Endometrium (tissue), 2 donors: Measurements from ENCODE around the gene INTS1.
"Not testable (repeated sequence)": the region's sequence is repeated elsewhere in the genome, so short reads cannot be mapped to it uniquely, and the experiment has no call there.

ENCODE experiments used
- FAIRE-seq: peaks from 2 replicates; lab custom pipeline; 2012; peaks lifted over from hg19 to GRCh38; lab: Jason Lieb, UNC
- donor health status: control.
- donor health status: control.

The INTS1 gene

DNA sequence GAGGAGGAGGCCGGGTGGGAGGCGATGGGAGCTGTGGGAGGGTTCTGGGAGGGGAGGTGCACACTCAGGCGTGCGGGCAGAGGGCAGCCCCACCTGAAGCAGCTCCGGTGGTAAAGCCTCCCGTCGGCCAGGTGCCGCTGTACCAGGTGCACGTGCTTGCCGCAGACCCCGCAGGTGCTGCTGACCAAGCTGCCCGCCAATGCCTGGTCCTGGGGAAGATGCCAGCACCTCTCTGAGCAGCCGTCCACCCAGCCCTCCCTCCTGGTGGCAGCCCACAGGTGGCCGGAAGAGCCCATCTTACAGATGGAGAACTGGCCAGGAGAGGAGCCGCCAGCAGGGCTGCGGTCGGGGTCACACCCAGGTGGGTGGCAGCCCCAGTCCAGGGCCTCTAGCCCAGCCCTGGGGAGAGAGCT, 57.6 kb downstream of the INTS1 start:
- no peak for FAIRE-seq

DNA sequence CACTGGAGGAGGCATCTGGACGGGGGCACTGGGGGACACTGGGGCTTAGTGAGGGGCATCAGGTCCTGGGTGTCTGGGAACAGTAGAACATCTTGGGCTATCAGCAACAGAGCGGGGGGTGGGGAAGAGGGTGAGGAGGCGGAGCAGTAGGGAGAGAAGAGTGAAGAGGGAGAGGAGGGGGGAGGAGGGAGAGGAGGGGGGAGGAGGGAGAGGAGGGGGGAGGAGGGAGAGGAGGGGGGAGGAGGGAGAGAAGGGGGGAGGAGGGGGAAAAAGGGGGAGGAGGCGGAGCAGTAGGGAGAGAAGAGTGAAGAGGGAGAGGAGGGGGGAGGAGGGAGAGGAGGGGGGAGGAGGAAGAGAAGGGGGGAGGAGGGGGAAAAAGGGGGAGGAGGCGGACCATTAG, 58.2 kb downstream of the INTS1 start:
- not testable (repeated sequence) for FAIRE-seq

DNA sequence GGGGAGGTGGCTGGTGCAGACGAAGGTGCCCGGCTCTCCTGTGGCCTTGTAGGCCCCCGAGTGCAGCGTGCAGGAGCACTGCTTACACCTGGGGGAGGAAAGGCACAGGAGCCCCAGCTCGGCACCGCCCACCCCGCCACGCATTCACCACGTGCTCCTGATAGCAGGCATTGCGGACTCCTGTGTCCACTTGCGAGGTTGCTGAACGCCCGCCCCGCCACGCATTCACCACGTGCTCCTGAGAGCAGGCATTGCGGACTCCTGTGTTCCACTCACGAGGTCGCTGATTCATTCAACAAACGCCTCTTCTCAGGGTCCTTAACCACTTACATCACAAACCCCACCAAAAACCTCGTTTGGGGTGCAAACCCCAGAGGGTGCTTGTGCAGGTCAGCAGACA, 58.8 kb downstream of the INTS1 start:
- no peak for FAIRE-seq

DNA sequence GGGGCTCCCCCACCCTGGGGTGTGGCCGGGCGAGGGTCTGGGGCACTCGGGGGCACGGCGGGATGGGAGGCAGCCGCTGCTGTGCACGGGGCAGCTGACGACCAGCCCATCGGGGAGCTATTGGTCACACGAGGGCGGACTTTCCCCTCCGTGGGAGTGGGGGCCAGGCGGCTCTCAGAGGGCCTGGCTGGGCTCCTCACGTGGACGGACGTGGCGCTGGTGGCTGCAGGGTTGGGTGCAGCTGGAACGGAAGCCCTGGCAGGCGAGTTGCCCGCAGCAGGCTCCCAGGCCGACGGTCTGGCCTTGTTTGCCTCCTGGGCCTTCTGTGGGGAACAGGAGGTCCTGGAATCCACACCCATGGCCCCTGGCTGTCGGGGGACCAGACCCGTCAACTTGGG, 59.3 kb downstream of the INTS1 start:
- no peak for FAIRE-seq

DNA sequence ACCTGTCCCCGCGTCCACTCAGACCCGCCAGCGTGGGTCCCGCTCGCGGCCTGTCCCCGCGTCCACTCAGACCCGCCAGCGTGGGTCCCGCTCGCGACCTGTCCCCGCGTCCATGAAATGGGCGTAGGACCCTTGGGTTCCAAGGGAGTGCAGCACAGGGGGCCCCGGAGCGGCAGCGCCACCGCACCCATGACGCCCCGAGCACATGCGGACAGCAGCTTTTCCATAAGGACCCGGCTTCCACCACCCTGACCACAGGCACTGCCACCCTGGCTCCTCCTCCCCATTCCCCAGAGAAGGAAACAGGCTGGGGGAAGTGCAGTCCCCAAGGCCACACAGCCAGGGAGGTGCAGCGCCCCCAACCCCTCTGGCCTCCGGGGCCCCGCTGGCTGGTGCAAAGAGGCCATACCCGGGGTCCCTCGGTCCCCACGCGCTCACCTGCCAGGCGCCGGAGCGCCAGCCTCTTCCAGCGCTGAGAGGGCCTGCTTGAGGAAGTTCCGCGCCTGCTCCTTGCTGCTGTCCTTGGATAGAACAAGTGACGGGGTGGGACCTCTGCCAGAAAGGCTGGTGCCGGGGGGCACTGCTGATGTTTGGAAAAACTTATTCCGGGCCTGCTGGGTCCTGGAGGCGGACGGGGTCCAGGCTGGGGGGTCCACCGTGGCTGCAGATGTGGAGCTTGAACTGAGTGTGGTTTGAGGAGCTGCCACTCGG, 59.8 kb downstream of the INTS1 start:
- FAIRE-seq: no peak

DNA sequence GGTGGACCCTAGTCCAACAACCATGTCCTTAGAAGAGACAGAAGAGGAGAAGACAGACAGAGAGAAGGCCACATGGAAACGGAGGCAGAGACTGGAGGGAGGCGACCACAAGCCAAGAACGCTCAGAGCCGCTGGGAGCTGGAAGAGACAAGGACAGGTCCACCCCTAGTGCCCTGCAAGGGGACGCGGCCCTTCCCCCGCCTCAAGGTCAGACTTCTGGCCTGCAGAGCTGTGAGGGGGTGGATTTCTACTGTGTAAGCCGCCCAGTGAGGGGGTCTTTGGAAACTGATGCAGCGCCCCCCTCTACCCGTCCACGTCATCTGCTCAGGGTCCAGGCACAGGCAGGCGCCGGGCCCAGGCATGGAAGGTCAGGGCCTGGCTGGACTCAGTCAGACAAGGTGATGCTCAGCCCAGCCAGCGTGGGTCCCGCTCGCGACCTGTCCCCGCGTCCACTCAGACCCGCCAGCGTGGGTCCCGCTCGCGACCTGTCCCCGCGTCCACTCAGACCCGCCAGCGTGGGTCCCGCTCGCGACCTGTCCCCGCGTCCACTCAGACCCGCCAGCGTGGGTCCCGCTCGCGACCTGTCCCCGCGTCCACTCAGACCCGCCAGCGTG, 60.5 kb downstream of the INTS1 start:
- FAIRE-seq: not testable (repeated sequence)

DNA sequence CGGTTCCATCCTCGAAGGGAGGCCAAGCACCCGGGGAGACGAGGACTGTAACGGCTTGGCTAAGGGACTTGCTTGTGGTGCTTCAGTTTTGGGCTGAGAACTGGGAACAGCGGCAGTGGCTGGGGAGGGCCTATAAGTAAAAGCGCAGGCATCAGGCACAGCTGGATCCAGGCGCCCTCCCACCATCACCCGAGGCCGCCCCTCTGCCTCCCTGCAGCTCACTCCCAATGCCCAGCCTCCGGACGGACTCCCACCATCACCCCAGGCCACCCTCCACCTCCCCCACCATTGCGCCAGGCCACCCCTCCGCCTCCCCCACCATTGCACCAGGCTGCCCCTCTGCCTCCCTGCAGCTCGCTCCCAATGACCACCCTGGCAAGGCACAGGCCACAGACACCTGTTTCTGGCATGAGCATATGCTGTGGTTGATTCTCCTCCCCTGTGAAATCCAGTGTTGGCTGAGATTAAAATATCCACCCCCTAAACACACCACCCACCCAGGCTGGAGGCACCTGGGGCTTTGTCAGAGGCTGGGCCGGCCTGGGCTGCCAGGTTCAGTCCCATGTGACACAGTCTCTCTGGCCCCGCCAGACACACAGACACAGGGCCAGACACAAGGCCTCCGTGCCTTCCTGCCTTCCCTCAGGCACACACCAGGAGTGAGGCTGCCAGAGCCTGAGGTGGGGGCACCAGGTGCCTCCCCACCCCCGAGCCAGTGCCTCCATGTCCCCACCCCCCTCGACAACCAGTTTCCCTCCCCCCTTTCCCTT, 61.6 kb downstream of the INTS1 start:
- no peak for FAIRE-seq

DNA sequence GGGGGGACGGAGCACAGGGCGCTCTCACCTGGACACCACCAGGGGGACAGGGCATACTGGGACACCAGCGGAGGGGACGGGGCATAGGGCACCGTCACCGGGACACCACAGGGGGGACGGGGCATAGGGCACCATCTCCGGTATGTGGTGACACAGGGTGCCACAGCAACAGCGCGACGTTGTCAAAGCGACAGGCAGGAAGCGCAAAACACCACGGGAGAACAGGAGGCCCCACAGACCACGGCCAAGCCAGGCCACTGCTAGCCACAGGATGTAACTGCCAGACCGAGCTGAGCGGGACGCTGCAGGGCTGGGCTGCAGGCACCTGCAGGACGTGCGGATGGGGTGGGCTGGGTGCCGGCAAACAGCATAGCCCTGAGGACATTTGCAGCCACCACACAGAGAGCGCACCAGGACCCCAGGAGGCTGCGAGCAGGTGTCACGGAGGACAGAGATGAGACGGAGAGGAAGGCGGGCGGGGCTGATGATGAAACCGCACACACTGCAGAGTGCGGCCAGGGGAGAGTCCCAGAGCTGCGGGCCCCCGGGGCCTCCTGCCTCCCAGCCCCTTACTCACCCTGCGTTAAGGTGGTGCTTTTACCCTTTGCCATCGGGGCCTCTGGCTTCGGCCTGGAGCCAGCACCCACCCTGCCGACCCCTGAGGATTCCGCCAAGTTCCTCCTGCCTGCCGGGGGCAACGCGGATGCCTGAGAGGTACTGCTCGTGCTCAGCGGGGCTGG, 62.4 kb downstream of the INTS1 start:
- FAIRE-seq: no peak

DNA sequence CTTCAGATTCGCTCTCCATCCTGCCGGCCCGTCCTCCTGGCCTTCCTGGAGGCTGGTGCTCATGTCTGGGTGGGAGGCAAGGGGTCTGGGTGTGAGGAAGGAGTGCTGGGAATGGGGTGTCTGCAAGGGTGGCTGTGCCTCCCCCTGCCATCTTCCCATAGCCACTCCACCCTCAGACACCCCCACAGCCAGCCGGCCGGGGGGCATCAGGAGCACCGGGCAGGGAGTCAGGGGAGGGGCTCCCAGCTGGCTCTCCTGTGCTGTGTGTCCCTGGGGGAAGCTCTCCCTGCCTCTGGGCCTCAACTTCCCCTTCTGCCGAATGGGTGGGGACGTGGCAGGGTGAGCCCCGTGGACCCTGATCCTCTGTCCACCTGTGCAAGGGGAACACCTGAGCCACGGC, 63.6 kb downstream of the INTS1 start:
- no peak for FAIRE-seq

DNA sequence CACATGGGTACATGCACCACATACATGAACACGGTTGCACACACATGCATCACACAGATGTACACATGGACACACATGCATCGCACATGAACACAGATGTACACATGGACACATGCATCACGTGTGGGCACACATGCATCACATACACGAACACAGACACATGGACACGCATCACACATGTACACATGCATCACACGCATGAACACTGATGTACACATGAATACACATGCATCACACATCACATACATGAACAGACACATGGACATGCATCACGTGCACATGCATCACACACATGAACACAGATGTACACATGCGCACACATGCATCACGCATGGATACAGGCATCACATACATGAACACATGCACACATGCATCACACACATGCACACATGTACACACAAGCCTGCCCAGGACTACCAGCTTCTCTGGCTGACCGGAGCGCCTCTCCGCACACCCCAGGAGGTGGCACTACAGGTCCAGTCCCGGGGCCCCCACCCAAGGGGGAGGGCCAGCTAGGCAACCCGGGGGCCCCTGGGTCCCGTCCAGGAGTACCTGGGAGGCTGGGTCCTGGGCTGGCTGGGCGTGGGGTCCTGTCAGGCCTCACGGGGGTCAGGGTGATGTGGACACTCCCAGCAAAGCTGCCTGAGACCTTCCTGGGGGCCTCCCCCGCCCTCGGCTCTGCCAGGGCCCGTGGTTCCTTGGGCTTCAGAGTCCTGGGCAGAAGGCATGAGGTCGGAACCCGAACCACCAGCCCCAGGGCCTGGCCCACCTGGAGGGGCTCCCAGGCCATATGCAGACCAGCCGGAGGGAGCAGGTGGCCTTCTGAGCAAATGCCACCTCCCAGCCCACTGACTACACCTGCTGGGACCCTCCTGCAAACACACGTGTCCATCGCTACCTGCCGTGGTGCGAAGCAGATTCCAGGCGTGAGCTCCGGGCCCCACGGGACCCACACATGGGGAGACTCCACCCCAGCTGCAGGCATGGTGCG, 64.5 kb downstream of the INTS1 start:
- FAIRE-seq: no peak

DNA sequence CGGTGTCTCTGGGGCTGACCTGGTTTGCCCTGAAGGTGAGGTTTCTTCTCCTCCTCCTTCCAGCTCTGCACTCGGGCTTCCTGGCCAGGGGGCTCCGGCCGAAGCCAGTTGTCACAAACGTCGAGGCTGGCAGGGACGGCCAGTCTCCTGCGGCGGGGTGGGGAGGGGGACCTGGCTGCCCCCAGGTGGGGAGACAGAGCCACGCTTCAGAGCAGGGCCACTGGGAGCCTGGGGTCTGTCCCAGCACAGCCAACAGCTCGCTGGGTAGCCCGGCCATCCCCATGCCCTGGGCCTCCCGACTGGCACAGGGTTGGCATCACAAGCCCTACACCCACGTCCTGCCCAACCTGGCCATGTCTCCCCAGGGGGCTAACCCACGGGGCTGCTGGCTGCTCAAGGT, 65.4 kb downstream of the INTS1 start:
- FAIRE-seq: no peak

DNA sequence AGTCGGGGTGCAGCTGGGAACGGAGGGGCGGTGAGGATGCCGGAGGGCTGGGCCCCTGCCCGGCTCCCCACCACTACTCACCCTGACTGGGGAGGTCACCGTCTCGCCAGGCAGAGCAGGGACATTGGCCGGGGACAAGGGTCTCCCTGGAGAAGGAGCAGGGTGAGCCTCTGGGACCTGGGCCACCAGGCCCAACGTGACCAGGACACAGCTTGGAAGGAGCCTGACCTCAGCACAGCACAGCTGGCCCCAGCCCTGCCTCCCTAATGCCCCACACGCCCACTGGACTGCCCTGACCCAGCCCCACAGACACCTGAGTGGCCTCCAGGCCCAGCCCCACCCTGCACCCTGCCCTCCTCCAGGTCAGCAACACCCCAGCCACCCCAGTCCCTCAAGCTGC, 66.0 kb downstream of the INTS1 start:
- FAIRE-seq: no peak

DNA sequence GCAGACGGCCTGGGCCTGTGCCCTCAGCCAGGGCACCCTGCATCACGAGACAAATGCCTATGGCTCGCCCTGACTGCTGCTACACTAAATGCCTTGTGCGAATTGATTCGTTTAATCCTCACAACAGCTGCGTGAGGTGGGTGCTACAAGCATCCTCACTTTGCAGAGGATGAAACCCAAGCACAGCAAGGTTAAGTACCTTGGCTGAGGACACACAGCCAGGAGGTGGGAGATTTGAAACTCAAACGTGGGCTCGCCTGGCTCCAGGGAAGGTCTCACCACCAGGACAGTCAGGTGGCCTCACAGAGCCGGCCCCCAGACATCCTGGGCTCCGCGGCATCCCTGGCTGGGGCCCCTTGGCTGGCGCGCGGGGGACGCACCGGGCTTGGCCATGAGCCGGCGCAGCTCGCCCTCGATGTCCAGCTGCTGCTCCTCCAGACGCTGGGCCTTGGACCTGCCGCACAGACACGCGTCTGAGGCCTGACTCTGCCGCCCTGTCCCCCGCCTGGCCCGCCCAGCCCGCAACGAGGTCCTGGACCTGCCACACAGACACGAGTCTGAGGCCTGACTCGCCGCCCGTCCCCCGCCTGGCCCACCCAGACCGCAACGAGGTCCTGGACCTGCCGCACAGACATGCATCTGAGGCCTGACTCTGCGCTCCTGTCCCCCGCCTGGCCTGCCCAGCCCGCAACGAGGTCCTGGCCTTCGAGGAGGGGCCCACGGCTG, 66.9 kb downstream of the INTS1 start:
- FAIRE-seq: no peak

DNA sequence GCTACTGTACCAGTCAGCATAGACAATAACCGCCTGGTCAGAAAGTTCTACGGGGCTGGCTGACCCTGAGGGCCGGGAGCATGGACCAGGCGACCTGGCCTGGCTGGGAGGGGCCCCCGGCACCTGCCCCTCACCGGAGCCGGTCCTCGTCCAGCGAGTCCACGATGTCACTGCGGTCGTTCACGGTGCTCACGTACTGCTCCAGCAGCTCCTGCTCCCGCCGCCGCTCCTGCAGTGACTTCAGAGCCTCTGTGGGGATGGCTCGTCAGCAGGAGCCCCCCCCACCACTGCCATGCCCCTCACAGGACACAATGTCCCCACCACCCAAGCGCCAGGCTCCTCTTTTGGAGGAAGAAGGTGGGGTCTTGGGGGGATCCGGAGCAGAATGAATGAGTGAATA, 67.6 kb downstream of the INTS1 start:
- FAIRE-seq: no peak

DNA sequence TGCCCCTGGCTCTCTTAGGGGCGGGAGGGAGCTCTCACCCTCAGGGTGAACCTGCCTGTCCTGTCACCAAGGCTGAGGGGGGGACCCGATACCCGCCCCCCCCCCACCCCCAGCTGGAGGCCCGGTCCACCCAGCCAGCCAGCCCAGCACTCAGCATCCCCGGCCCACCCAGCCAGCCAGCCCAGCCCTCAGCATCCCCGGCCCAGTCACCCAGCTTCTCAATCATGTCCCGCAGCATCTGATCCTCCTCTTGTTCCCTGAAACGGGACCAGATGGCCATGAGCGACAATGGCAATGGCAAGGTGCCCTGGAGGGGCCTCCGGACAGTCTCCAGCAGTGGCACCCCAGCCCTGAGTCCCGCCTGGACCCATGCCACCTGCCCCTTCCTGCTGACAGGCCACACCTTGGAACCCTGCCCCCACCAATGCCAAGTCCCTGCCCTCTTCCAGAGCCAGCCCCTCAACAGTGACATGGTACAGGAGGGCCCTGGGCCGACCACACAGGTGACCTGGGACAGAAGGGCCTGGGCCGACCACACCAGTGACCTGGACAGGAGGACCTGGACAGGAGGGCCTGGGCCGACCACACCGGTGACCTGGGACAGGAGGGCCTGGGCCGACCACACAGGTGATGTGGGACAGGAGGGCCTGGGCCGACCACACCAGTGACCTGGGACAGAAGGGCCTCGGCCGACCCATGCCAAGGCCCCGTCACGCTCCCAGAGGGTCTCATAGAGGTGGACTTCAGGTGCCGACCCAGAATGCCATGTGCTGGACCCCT, 69.1 kb downstream of the INTS1 start:
- FAIRE-seq: no peak

DNA sequence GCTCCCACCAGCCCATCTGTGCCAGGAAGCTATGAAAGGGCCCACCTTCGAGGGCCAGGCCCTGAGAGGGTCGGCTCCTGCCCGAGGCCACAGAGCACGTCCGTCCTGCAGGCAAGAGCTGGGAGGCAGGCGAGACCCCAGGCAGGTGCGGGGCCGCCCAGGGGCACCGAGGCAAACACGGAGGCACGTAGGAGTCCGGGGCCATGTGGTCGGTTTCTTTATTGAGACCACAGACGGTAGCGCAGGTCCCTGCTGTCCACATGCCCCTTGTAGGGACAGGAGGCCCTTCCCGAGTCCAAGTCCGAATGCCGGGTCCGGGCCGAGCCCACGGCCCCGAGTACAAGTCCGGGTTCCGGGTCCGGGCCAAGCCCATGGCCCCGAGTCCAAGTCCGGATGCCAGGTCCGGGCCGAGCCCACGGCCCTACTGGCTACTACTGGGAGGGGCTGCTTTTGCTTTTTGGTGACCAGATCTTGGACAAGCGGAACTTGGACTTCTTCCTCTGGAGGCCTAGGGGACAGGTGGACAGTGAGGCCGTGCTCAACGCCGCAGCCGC, 69.9 kb downstream of the INTS1 start:
- FAIRE-seq: no peak

DNA sequence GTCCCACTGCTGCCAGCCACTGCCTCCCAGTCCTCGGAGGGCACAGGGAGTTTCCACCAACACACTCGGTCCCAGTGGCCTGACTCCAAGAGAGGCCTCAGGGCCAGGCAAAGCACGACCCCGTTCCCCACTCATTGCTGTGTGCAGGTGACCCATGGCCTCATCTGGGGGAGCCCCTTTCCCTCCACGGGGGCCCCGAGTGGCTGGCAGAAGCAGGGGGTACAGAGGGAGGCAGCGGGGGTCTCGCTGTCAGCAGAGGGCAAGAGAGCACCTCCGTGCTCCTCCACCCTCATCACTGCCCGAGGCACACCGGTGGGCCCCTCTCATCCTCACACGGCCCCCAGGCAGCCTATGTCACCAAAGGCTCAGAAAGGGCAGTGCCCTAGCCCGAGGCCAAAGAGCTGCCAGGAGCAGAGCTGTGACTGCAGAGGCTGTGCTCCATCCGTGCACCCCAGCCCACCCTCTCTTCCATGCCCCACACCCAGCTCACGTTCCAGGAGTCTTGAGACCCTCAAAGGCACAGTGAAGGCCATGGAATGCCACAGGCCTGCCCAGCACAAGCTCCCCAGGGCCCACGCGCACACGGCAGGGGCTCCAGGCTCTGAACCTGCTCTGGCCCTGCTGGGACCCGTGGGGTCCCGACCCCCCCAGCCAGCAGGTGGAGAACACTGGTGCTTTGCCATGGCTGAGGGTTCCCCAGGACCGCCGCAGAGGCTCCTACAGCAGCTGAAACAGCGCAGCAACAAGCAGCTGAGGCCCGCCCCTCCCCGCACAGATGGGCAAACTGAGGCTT, 70.9 kb downstream of the INTS1 start:
- no peak for FAIRE-seq

DNA sequence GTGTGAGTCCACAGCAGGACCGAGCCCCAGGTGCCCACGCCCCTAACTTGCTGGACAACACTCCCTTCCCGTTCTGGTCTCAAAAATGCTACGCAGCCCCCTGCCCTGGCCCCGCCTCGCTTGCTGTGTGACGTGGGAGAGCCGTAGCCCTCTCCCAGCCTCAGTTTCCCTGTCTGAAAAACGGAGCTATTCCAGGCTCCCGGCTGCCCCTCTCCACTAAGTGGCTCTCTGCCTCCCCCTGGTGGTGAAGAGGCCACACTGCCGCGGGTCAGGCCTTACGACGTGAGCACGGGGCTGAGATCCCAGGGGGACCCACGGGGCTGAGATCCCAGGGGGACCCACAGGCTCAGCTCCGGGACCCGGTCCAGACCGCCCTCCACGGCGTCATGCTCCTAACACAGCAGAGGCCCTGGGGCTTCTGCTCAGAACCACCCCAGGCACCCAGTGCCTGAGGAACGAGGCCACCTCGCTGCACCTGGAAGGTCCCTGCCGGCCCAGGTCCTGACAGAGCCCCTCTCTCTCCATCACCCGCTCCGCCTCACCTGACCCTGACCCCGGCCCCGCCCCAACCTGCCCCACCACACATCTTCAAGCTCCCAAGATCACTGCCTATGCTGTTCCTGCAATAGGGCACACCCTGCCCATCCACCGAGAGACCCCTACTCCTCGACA, 71.6 kb downstream of the INTS1 start:
- no peak for FAIRE-seq
